PC-9 (cell line): ENCODE results near the gene L3MBTL3.

Source experiments
- EZH2 ChIP-seq: fragments of 200-600 bp; sonication (generic); IDR thresholded peaks from 2 replicates; pipeline ENCODE4 v1.8.0; 2017; ENCODE audit warnings: antibody characterized with exemption, low read depth
- TF ChIP-seq, protein P1 (sequence below): fragments of 200-600 bp; sonication (generic); conservative IDR thresholded peaks from 2 replicates; pipeline ENCODE4 v1.6.1; 2017; ENCODE audit warnings: mixed run types, antibody characterized with exemption, mild to moderate bottlenecking, moderate library complexity

DNA sequence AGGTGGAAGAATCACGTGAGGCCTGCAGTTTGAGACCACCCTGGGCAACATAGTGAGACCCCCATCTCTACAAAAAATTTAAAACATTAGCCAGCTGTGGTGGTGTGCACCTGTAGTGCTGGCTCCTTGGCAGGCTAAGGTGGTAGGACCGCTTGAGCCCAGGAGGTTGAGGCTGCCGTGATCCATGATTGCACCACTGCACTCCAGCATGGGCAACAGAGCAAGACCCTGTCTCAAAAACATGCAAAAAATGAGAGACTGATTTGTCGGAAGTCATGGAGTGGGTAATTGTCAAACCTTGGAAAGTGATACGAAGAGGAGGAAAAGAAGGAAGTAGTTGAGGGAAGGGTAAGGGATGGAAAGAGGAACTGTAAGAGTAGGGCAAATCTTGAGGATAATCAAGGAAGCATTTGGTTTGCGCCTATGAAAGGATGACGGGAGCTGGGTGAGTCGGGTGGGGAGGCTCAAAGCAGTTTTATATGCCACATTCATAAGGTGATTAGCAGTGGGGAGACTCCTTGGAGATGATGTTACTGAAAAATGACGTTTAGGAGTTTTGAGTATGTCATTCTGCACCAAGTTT is 14.5 kb downstream of the L3MBTL3 start:
- TF ChIP-seq, protein P1, sequence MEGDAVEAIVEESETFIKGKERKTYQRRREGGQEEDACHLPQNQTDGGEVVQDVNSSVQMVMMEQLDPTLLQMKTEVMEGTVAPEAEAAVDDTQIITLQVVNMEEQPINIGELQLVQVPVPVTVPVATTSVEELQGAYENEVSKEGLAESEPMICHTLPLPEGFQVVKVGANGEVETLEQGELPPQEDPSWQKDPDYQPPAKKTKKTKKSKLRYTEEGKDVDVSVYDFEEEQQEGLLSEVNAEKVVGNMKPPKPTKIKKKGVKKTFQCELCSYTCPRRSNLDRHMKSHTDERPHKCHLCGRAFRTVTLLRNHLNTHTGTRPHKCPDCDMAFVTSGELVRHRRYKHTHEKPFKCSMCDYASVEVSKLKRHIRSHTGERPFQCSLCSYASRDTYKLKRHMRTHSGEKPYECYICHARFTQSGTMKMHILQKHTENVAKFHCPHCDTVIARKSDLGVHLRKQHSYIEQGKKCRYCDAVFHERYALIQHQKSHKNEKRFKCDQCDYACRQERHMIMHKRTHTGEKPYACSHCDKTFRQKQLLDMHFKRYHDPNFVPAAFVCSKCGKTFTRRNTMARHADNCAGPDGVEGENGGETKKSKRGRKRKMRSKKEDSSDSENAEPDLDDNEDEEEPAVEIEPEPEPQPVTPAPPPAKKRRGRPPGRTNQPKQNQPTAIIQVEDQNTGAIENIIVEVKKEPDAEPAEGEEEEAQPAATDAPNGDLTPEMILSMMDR = no peak
- TF ChIP-seq EZH2 = no peak
